CD4-positive, alpha-beta T cell (primary cell): ENCODE data around the gene GMCL2. TPM values are rescaled to one million over a fixed set of nuclear protein-coding genes. Genes with fewer than 3 reads are reported as not detected.

Experiments used
- ATAC-seq: fragments of 200-7000 bp; cut with Tn5 transposase; one replicate; pipeline ENCODE4 v1.10.0; 2022; ENCODE audit warnings: mild to moderate bottlenecking; ENCODE audit not compliant: poor library complexity
- CTCF ChIA-PET: fragments of 350-600 bp; sonication (Branson Sonifier 250); formaldehyde crosslinking; loops from one replicate; lab custom pipeline; 2021; ENCODE audit warnings: antibody characterized with exemption, inconsistent platforms; lab: Charles Lee
- POLR2A ChIA-PET: fragments of 350-600 bp; sonication (Branson Sonifier 250); formaldehyde crosslinking; loops from one replicate; lab custom pipeline; 2021; ENCODE audit warnings: antibody characterized with exemption, inconsistent platforms; lab: Charles Lee
- DNase-seq, 14 experiments: peaks; one replicate each; pipeline ENCODE4 v3.0.0-alpha.2; 2013 to 2020; ENCODE audit warnings: mixed read lengths in 2 of 14
- H3K27ac ChIP-seq, 2 donors: one replicate each; pipeline versions ENCODE4 v1.5.1 to v1.7.0; 2013; ENCODE audit warnings: low read length in 2 of 2, low read depth in 1 of 2, mild to moderate bottlenecking in 1 of 2
- H3K27me3 ChIP-seq, 2 experiments: 1 replicate in 1 of 2; 2 replicates in 1 of 2; pipeline versions ENCODE4 v1.6.1 to v1.7.0; 2013; ENCODE audit warnings: low read length in 2 of 2, control low read depth in 1 of 2, mild to moderate bottlenecking in 1 of 2, moderate library complexity in 1 of 2; ENCODE audit not compliant: insufficient read depth in 2 of 2, control insufficient read depth in 1 of 2
- H3K36me3 ChIP-seq: one replicate; pipeline ENCODE4 v1.6.1; 2013; ENCODE audit warnings: low read length, control low read depth; ENCODE audit not compliant: insufficient read depth
- H3K4me1 ChIP-seq: one replicate; pipeline ENCODE4 v1.6.1; 2013; ENCODE audit warnings: low read length, control low read depth; ENCODE audit not compliant: insufficient read depth
- H3K4me3 ChIP-seq: one replicate; pipeline ENCODE4 v1.5.1; 2013; ENCODE audit warnings: mild to moderate bottlenecking, low read length, moderate library complexity
- H3K9me3 ChIP-seq, 2 experiments: 1 replicate in 1 of 2; 2 replicates in 1 of 2; pipeline versions ENCODE4 v1.6.1 to v1.7.0; 2013; ENCODE audit warnings: low read length in 2 of 2, mild to moderate bottlenecking in 2 of 2, control low read depth in 1 of 2, moderate library complexity in 1 of 2; ENCODE audit not compliant: control insufficient read depth in 1 of 2, insufficient read depth in 1 of 2
- H3K27ac Mint-ChIP-seq: one replicate; pipeline ENCODE4 v1.8.0; 2020; ENCODE audit warnings: mixed read lengths
- H3K27me3 Mint-ChIP-seq: one replicate; pipeline ENCODE4 v1.8.0; 2021; ENCODE audit warnings: mixed read lengths
- H3K36me3 Mint-ChIP-seq: one replicate; pipeline ENCODE4 v1.8.0; 2021; ENCODE audit warnings: low read depth, mixed read lengths
- H3K4me1 Mint-ChIP-seq: one replicate; pipeline ENCODE4 v1.8.0; 2021; ENCODE audit warnings: low read depth, mixed read lengths
- H3K4me3 Mint-ChIP-seq: one replicate; pipeline ENCODE4 v1.8.0; 2020; ENCODE audit warnings: mild to moderate bottlenecking, mixed read lengths
- H3K9me3 Mint-ChIP-seq: one replicate; pipeline ENCODE4 v1.8.0; 2020; ENCODE audit warnings: mixed read lengths
- intact Hi-C, 2 experiments: fragments of 100-400 bp; cut with DNase I in 1 of 2; cut with micrococcal nuclease in 1 of 2; formaldehyde crosslinking; loops; one replicate each; pipeline versions ENCODE4 v1.15.1 to v1.9.0; 2023 to 2025; cut with DNase I, micrococcal nuclease
- total RNA-seq, 174 experiments: library from RNA in 2 of 174; stranded (reverse) in 2 of 174; gene quantifications; one replicate each; pipeline ENCODE4 v1.2.3 and lab custom pipeline; 2021 to 2026
- TF ChIP-seq, protein P1 (sequence below): fragments of 200-600 bp; IDR thresholded peaks from one replicate; pipeline ENCODE4 v1.8.0; 2022; ENCODE audit warnings: antibody characterized with exemption, mild to moderate bottlenecking

GMCL2 gene
- total RNA-seq, 2 experiments from 2014 or later: not detected

DNA sequence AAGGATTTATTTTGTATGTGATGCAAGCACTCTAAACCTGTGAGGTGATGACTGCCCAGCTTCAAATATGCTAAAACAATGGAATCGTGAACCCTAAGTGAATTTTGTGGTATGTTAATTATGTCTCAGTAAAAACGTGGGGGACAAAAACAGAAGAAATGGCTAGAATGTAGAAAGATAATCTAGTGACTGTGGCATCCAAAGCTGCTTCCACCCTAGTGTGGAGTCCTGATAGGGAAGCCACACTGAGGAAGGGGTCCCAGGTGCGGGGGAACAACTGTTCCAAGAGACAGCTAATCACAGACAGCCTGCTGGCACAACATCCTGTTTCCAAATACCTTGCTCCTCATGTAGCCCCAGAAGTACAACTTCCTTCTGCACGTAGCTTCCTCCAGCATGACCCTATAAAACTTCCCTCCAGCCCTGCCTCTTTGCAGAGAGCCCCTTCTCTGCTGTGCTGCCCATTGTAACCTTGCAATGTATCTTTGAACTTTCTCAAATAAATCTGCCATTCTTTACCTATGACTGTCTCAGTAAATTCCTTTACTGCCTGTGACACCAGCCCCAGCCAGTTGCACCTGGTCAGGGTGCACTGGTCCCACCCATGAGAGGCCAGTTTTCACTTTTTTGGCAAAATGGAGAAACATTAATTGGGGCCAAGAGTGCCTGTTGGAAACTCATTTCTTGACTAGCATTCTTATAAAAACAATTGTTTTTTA, 4.9 kb downstream of the GMCL2 start:
- DNase-seq: no peak
- Histone ChIP-seq H3K27me3 (no peaks in the 10 kb centered on the region), H3K4me3 (no peak overlapping the region), H3K9me3 (no peaks in the 10 kb centered on the region), H3K36me3 (no peaks in the 10 kb centered on the region), H3K27ac (no peak overlapping the region), H3K4me1 (peaks cover 5% of the 10 kb centered on the region)
- peaks cover 6% of the 10 kb centered on the region for H3K27me3 Mint-ChIP-seq
- POLR2A ChIA-PET: interaction anchor here (0.7 to 1.4 kb wide), 2 partner anchors 22 to 82 kb away, joined by 3 to 4 read pairs; partner anchors contain the start of gene HNRNPAB
- no peaks in the 10 kb centered on the region for H3K36me3 Mint-ChIP-seq
- H3K4me1 Mint-ChIP-seq: peaks cover 7% of the 10 kb centered on the region
- CTCF ChIA-PET: no interaction called here
- ATAC-seq: no peak
- no peak overlapping the region for H3K27ac Mint-ChIP-seq
- TF ChIP-seq, protein P1, sequence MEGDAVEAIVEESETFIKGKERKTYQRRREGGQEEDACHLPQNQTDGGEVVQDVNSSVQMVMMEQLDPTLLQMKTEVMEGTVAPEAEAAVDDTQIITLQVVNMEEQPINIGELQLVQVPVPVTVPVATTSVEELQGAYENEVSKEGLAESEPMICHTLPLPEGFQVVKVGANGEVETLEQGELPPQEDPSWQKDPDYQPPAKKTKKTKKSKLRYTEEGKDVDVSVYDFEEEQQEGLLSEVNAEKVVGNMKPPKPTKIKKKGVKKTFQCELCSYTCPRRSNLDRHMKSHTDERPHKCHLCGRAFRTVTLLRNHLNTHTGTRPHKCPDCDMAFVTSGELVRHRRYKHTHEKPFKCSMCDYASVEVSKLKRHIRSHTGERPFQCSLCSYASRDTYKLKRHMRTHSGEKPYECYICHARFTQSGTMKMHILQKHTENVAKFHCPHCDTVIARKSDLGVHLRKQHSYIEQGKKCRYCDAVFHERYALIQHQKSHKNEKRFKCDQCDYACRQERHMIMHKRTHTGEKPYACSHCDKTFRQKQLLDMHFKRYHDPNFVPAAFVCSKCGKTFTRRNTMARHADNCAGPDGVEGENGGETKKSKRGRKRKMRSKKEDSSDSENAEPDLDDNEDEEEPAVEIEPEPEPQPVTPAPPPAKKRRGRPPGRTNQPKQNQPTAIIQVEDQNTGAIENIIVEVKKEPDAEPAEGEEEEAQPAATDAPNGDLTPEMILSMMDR: no peak
- intact Hi-C loops: no loop called here
- H3K9me3 Mint-ChIP-seq: no peaks in the 10 kb centered on the region
- no peak overlapping the region for H3K4me3 Mint-ChIP-seq

DNA sequence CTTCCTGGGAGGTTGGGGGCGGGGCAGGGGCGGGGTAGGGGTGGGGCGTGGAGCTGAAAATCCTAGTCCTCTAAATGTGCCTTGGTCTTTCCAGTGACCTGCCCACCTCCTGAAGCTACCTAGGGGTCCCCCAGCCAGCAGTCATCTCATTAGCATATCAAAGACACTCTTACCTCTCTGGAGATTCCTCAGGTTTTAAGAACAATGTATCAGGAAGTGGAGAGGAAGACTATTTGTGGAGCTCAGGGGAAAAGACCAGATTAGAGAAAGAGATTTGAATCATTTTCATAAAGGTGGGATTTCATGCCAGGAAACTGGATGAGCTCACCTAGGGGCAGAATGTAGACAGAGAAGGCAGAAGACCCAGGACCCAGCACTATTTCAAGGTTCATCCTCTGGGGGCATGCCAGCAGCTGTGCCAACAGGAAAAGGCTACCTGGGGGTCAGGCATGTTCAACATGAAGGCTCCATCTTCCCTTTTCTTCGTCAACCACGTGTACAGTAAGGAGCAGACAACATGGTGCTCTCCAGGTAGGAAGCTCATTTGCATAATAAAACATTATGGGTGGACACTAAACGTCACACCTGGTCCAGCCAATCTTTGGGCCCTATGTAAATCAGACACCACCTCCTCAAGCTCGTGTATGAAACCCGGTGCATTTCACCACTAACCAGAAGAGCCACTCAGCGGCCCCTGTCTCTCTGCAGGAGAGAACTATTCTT, 6.9 kb downstream of the GMCL2 start:
- no peak overlapping the region for H3K4me3 ChIP-seq
- DNase-seq: no peak
- no peaks in the 10 kb centered on the region for H3K36me3 ChIP-seq
- no peak overlapping the region for H3K27ac ChIP-seq
- TF ChIP-seq, protein P1: no peak
- ATAC-seq: no peak
- CTCF ChIA-PET: no interaction called here
- POLR2A ChIA-PET: no interaction called here
- Mint-ChIP-seq H3K4me3 (no peak overlapping the region), H3K27me3 (peaks cover 6% of the 10 kb centered on the region), H3K36me3 (no peaks in the 10 kb centered on the region), H3K27ac (no peak overlapping the region), H3K4me1 (peaks cover 7% of the 10 kb centered on the region), H3K9me3 (no peaks in the 10 kb centered on the region)
- no peaks in the 10 kb centered on the region for H3K9me3 ChIP-seq
- H3K4me1 ChIP-seq: peaks cover 5% of the 10 kb centered on the region
- intact Hi-C loops: no loop called here
- H3K27me3 ChIP-seq: no peaks in the 10 kb centered on the region

DNA sequence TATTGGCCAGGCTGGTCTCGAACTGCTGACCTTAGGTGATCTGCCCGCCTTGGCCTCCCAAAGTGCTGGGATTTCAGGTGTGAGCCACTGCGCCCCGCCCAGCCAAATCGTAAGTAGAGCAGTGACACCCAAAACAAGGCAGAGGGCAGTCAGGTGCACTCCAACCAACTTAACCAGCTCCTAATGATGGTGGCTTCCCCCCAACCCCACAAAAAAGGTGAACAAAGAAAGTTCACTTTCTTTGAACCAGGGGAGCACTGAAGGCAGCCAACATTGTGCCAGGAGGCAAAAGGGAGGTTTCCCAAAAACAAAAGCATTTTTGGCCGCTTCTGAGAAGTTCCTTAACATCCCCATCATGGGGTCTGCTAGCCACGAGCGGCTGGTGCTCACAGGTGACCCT, 9.6 kb downstream of the GMCL2 start:
- Histone ChIP-seq H3K36me3 (no peaks in the 10 kb centered on the region), H3K4me3 (no peak overlapping the region), H3K27me3 (no peaks in the 10 kb centered on the region), H3K9me3 (no peaks in the 10 kb centered on the region), H3K27ac (no peak overlapping the region), H3K4me1 (peaks cover 5% of the 10 kb centered on the region)
- Mint-ChIP-seq H3K27me3 (peaks cover 6% of the 10 kb centered on the region), H3K4me1 (peaks cover 7% of the 10 kb centered on the region), H3K27ac (no peak overlapping the region), H3K4me3 (no peak overlapping the region), H3K36me3 (no peaks in the 10 kb centered on the region), H3K9me3 (no peaks in the 10 kb centered on the region)
- DNase-seq: no peak
- TF ChIP-seq, protein P1: no peak
- ATAC-seq: no peak
- intact Hi-C loops: no loop called here
- CTCF ChIA-PET: no interaction called here
- POLR2A ChIA-PET: no interaction called here
